ENCODE measurements around the gene ATF2.

ATF2 gene

GRCh38 chr2:175188761-175189160 is 20.8 kb upstream of the ATF2 start:
- Histone ChIP-seq H3K27ac (ENCODE audit: low read depth, low read length) (no peak overlapping the region), H3K9me2 (replicated peaks; ENCODE audit: insufficient read depth, low read length) (no peaks in the 10 kb centered on the region), H3K9ac (ENCODE audit: low read length) (no peak overlapping the region), H3K4me3 (ENCODE audit: insufficient read depth, low read length, poor library complexity, severe bottlenecking) (no peak overlapping the region), H3K36me3 (ENCODE audit: low read length) (no peaks in the 10 kb centered on the region), H3K4me2 (ENCODE audit: low read depth, low read length, poor library complexity, severe bottlenecking) (no peak overlapping the region), H3K27me3 (ENCODE audit: low read length) (no peaks in the 10 kb centered on the region), H4K20me1 (ENCODE audit: low read depth, low read length) (no peaks in the 10 kb centered on the region), H3F3A (ENCODE audit: insufficient read depth) (no peaks in the 10 kb centered on the region), H3K9me3 (ENCODE audit: insufficient read depth, low read length) (no peaks in the 10 kb centered on the region), H3K79me2 (ENCODE audit: insufficient read depth, low read length) (no peaks in the 10 kb centered on the region), H2AFZ (ENCODE audit: low read depth, low read length, severe bottlenecking) (no peak overlapping the region)
- no peak for TF ChIP-seq EZH2phosphoT487 (conservative IDR thresholded peaks at IDR 0.05; ENCODE audit: low read length)
- no peak for TF ChIP-seq CTCF (IDR thresholded peaks at IDR 0.05; ENCODE audit: insufficient read depth, low read length, poor library complexity, severe bottlenecking)

GRCh38 chr2:175187378-175187777 is 19.4 kb upstream of the ATF2 start:
- Histone ChIP-seq H3K9me2 (replicated peaks; ENCODE audit: insufficient read depth, low read length) (no peaks in the 10 kb centered on the region), H3K36me3 (ENCODE audit: low read length) (no peaks in the 10 kb centered on the region), H3K9ac (ENCODE audit: low read length) (no peak overlapping the region), H3K79me2 (ENCODE audit: insufficient read depth, low read length) (no peaks in the 10 kb centered on the region), H3K27me3 (ENCODE audit: low read length) (no peaks in the 10 kb centered on the region), H3F3A (ENCODE audit: insufficient read depth) (no peaks in the 10 kb centered on the region), H4K20me1 (ENCODE audit: low read depth, low read length) (no peaks in the 10 kb centered on the region), H3K4me2 (ENCODE audit: low read depth, low read length, poor library complexity, severe bottlenecking) (no peak overlapping the region), H3K4me3 (ENCODE audit: insufficient read depth, low read length, poor library complexity, severe bottlenecking) (no peak overlapping the region), H3K9me3 (ENCODE audit: insufficient read depth, low read length) (no peaks in the 10 kb centered on the region), H2AFZ (ENCODE audit: low read depth, low read length, severe bottlenecking) (peak overlapping the region; percentile 27), H3K27ac (ENCODE audit: low read depth, low read length) (no peak overlapping the region)
- TF ChIP-seq EZH2phosphoT487 (conservative IDR thresholded peaks at IDR 0.05; ENCODE audit: low read length) (no peak), CTCF (IDR thresholded peaks at IDR 0.05; ENCODE audit: insufficient read depth, low read length, poor library complexity, severe bottlenecking) (peak; percentile 20)

GRCh38 chr2:175183674-175184073 is 15.7 kb upstream of the ATF2 start:
- Histone ChIP-seq H3K36me3 (ENCODE audit: low read length) (peaks cover 18% of the 10 kb centered on the region; the same call in 1 of the 2 replicates), H3F3A (ENCODE audit: insufficient read depth) (no peaks in the 10 kb centered on the region), H3K79me2 (ENCODE audit: insufficient read depth, low read length) (peaks cover 27% of the 10 kb centered on the region), H3K4me2 (ENCODE audit: low read depth, low read length, poor library complexity, severe bottlenecking) (no peak overlapping the region), H3K27me3 (ENCODE audit: low read length) (no peaks in the 10 kb centered on the region), H4K20me1 (ENCODE audit: low read depth, low read length) (peaks cover 13% of the 10 kb centered on the region), H3K27ac (ENCODE audit: low read depth, low read length) (no peak overlapping the region), H3K9me2 (replicated peaks; ENCODE audit: insufficient read depth, low read length) (no peaks in the 10 kb centered on the region), H3K9ac (ENCODE audit: low read length) (no peak overlapping the region), H2AFZ (ENCODE audit: low read depth, low read length, severe bottlenecking) (no peak overlapping the region), H3K4me3 (ENCODE audit: insufficient read depth, low read length, poor library complexity, severe bottlenecking) (no peak overlapping the region), H3K9me3 (ENCODE audit: insufficient read depth, low read length) (no peaks in the 10 kb centered on the region)
- no peak for TF ChIP-seq CTCF (IDR thresholded peaks at IDR 0.05; ENCODE audit: insufficient read depth, low read length, poor library complexity, severe bottlenecking)
- no peak for TF ChIP-seq EZH2phosphoT487 (conservative IDR thresholded peaks at IDR 0.05; ENCODE audit: low read length)

Data from SU-DHL-6 (cell line).